Stimulated activated memory B cell treated with anti-CD40 and anti-IgM and Interleukin-4, amounts not matched to agents 10 μg/mL and 1 μg/mL and 100 μg/mL, for 72 hours (primary cell): Measurements from ENCODE around the gene THOP1.
A peak's percentile ranks its signal among the peaks of the same experiment; 100 is the strongest.

ENCODE experiments used
- ATAC-seq: fragments of 150-1000 bp; cut with Tn5 transposase; 2 replicates; pipeline ENCODE4 v1.10.0; 2021
- H3K27ac Mint-ChIP-seq: one replicate; pipeline ENCODE4 v1.8.0; 2022; ENCODE audit warnings: mild to moderate bottlenecking, mixed read lengths
- H3K27me3 Mint-ChIP-seq: one replicate; pipeline ENCODE4 v1.8.0; 2022; ENCODE audit warnings: mixed read lengths
- H3K36me3 Mint-ChIP-seq: one replicate; pipeline ENCODE4 v1.8.0; 2022; ENCODE audit warnings: mixed read lengths
- H3K4me1 Mint-ChIP-seq: one replicate; pipeline ENCODE4 v1.8.0; 2022; ENCODE audit warnings: mixed read lengths
- H3K4me3 Mint-ChIP-seq: one replicate; pipeline ENCODE4 v1.8.0; 2022; ENCODE audit warnings: mild to moderate bottlenecking, moderate library complexity, mixed read lengths
- H3K9me3 Mint-ChIP-seq: one replicate; pipeline ENCODE4 v1.8.0; 2022; ENCODE audit warnings: mixed read lengths

THOP1 gene

GRCh38 chr19:2785244-2785997 is at the start of gene THOP1:
THOP1 (plus strand) TSS chr19:2785503; CDS start chr19:2785663, 160 bp downstream.
- peak within 1 kb of the TSS; percentile 92 for H3K4me3 Mint-ChIP-seq
- ATAC-seq: peak; percentile 88
- no peaks in the 10 kb centered on the region for H3K27me3 Mint-ChIP-seq
- H3K9me3 Mint-ChIP-seq: no peaks in the 10 kb centered on the region
- H3K36me3 Mint-ChIP-seq: peaks cover 20% of the 10 kb centered on the region
- peaks cover 81% of the 10 kb centered on the region for H3K4me1 Mint-ChIP-seq
- H3K27ac Mint-ChIP-seq: peak within 1 kb of the TSS; percentile 74

GRCh38 chr19:2736550-2737190 is 48.6 kb upstream of the THOP1 start:
- peaks cover 50% of the 10 kb centered on the region for H3K4me1 Mint-ChIP-seq
- ATAC-seq: no peak
- H3K27ac Mint-ChIP-seq: peak overlapping the region; percentile 27
- no peaks in the 10 kb centered on the region for H3K27me3 Mint-ChIP-seq
- no peaks in the 10 kb centered on the region for H3K9me3 Mint-ChIP-seq
- peaks cover 47% of the 10 kb centered on the region for H3K36me3 Mint-ChIP-seq
- no peak overlapping the region for H3K4me3 Mint-ChIP-seq

GRCh38 chr19:2739602-2740313 is 45.5 kb upstream of the THOP1 start, which contains the start of gene SLC39A3:
SLC39A3 (minus strand) TSS chr19:2740017; CDS start chr19:2737257, 2,760 bp downstream.
- Mint-ChIP-seq H3K27ac (peak within 1 kb of the TSS; percentile 79), H3K4me3 (peak within 1 kb of the TSS; percentile 82), H3K4me1 (peaks cover 38% of the 10 kb centered on the region), H3K27me3 (no peaks in the 10 kb centered on the region), H3K9me3 (no peaks in the 10 kb centered on the region), H3K36me3 (peaks cover 28% of the 10 kb centered on the region)
- peak; percentile 99 for ATAC-seq

- Mint-ChIP-seq H3K4me3 (peak overlapping the region; percentile 82), H3K9me3 (no peaks in the 10 kb centered on the region), H3K4me1 (peaks cover 33% of the 10 kb centered on the region), H3K27me3 (no peaks in the 10 kb centered on the region), H3K36me3 (peaks cover 23% of the 10 kb centered on the region), H3K27ac (peak overlapping the region; percentile 79)
- no peak for ATAC-seq
These were observed 45.0 kb upstream of the THOP1 start for GRCh38 chr19:2740314-2740656.

- ATAC-seq: no peak
- Mint-ChIP-seq H3K36me3 (no peaks in the 10 kb centered on the region), H3K4me1 (peaks cover 30% of the 10 kb centered on the region), H3K27ac (no peak overlapping the region), H3K9me3 (no peaks in the 10 kb centered on the region), H3K4me3 (no peak overlapping the region), H3K27me3 (no peaks in the 10 kb centered on the region)
These were observed 42.2 kb upstream of the THOP1 start for GRCh38 chr19:2743099-2743498.

- peaks cover 23% of the 10 kb centered on the region for H3K4me1 Mint-ChIP-seq
- no peaks in the 10 kb centered on the region for H3K36me3 Mint-ChIP-seq
- H3K27me3 Mint-ChIP-seq: no peaks in the 10 kb centered on the region
- no peaks in the 10 kb centered on the region for H3K9me3 Mint-ChIP-seq
- no peak for ATAC-seq
- no peak overlapping the region for H3K4me3 Mint-ChIP-seq
- H3K27ac Mint-ChIP-seq: no peak overlapping the region
These were observed 41.2 kb upstream of the THOP1 start for GRCh38 chr19:2744113-2744512.

GRCh38 chr19:2747349-2747748 is 38.0 kb upstream of the THOP1 start:
- Mint-ChIP-seq H3K4me1 (peaks cover 12% of the 10 kb centered on the region), H3K27ac (no peak overlapping the region), H3K9me3 (no peaks in the 10 kb centered on the region), H3K36me3 (no peaks in the 10 kb centered on the region), H3K4me3 (no peak overlapping the region), H3K27me3 (no peaks in the 10 kb centered on the region)
- no peak for ATAC-seq

GRCh38 chr19:2750808-2751437 is 34.4 kb upstream of the THOP1 start:
- ATAC-seq: no peak
- peaks cover 24% of the 10 kb centered on the region for H3K36me3 Mint-ChIP-seq

GRCh38 chr19:2751438-2751830 is 33.9 kb upstream of the THOP1 start:
- H3K4me1 Mint-ChIP-seq: peaks cover 12% of the 10 kb centered on the region
- H3K27ac Mint-ChIP-seq: no peak overlapping the region
- ATAC-seq: no peak
- H3K36me3 Mint-ChIP-seq: peaks cover 29% of the 10 kb centered on the region
- no peak overlapping the region for H3K4me3 Mint-ChIP-seq
- no peaks in the 10 kb centered on the region for H3K27me3 Mint-ChIP-seq
- H3K9me3 Mint-ChIP-seq: no peaks in the 10 kb centered on the region

More at GRCh38 chr19:2750808-2751437, 34.4 kb upstream of the THOP1 start:
- H3K4me1 Mint-ChIP-seq: peaks cover 12% of the 10 kb centered on the region
- no peaks in the 10 kb centered on the region for H3K27me3 Mint-ChIP-seq
- no peaks in the 10 kb centered on the region for H3K9me3 Mint-ChIP-seq
- no peak overlapping the region for H3K27ac Mint-ChIP-seq
- no peak overlapping the region for H3K4me3 Mint-ChIP-seq

- Mint-ChIP-seq H3K9me3 (no peaks in the 10 kb centered on the region), H3K27me3 (no peaks in the 10 kb centered on the region), H3K4me3 (no peak overlapping the region), H3K36me3 (peaks cover 52% of the 10 kb centered on the region), H3K27ac (no peak overlapping the region), H3K4me1 (no peaks in the 10 kb centered on the region)
- no peak for ATAC-seq
These were observed 30.4 kb upstream of the THOP1 start for GRCh38 chr19:2754659-2755447.

- H3K4me1 Mint-ChIP-seq: no peaks in the 10 kb centered on the region
- no peak overlapping the region for H3K4me3 Mint-ChIP-seq
- no peak for ATAC-seq
- no peaks in the 10 kb centered on the region for H3K9me3 Mint-ChIP-seq
- H3K27ac Mint-ChIP-seq: no peak overlapping the region
- H3K36me3 Mint-ChIP-seq: peaks cover 56% of the 10 kb centered on the region
- H3K27me3 Mint-ChIP-seq: no peaks in the 10 kb centered on the region
These were observed 29.9 kb upstream of the THOP1 start for GRCh38 chr19:2755448-2755705.

- Mint-ChIP-seq H3K4me3 (no peak overlapping the region), H3K4me1 (no peaks in the 10 kb centered on the region), H3K9me3 (no peaks in the 10 kb centered on the region), H3K27me3 (no peaks in the 10 kb centered on the region), H3K27ac (no peak overlapping the region), H3K36me3 (peaks cover 60% of the 10 kb centered on the region)
- no peak for ATAC-seq
These were observed 29.5 kb upstream of the THOP1 start for GRCh38 chr19:2755811-2756210.

GRCh38 chr19:2756477-2756876 is 28.8 kb upstream of the THOP1 start:
- Mint-ChIP-seq H3K36me3 (peaks cover 63% of the 10 kb centered on the region), H3K4me3 (no peak overlapping the region), H3K9me3 (no peaks in the 10 kb centered on the region), H3K4me1 (no peaks in the 10 kb centered on the region), H3K27me3 (no peaks in the 10 kb centered on the region), H3K27ac (no peak overlapping the region)
- no peak for ATAC-seq

- Mint-ChIP-seq H3K9me3 (no peaks in the 10 kb centered on the region), H3K27ac (no peak overlapping the region), H3K27me3 (no peaks in the 10 kb centered on the region), H3K36me3 (peaks cover 67% of the 10 kb centered on the region), H3K4me3 (no peak overlapping the region), H3K4me1 (no peaks in the 10 kb centered on the region)
- ATAC-seq: no peak
These were observed 28.1 kb upstream of the THOP1 start for GRCh38 chr19:2756921-2757881.
